IMR-90 (cell line): Measurements from ENCODE around the gene PLCB4. TPM values are rescaled to one million over a fixed set of nuclear protein-coding genes. Genes with fewer than 3 reads are reported as not detected.

ENCODE experiments used
- ATAC-seq: fragments of 200-7000 bp; cut with Tn5 transposase; 2 replicates; pipeline ENCODE4 v1.9.1; 2020; ENCODE audit warnings: low read depth, mild to moderate bottlenecking, moderate library complexity
- BruUV-seq: library from RNA; stranded (reverse); fragments of 400-500 nt; replicated peaks from 2 replicates; lab custom pipeline; 2021; lab: Mats Ljungman, UMichigan
- CTCF ChIA-PET: fragments of 300-600 bp; formaldehyde crosslinking; extraction: SDS; loops from one replicate; lab custom pipeline; 2021; ENCODE audit warnings: antibody characterized with exemption; lab: Yijun Ruan, JAX
- POLR2A ChIA-PET: fragments of 300-600 bp; sonication (Branson Sonifier 250); formaldehyde crosslinking; loops from one replicate; lab custom pipeline; 2022; ENCODE audit warnings: antibody characterized with exemption; ENCODE audit not compliant: unreplicated experiment; lab: Charles Lee
- DNase-seq: peaks from one replicate; pipeline ENCODE4 v3.0.0; 2013
- H2AFZ ChIP-seq: replicated peaks from 2 replicates; pipeline ENCODE3; 2013; ENCODE audit warnings: low read length, mild to moderate bottlenecking; ENCODE audit not compliant: poor library complexity
- H2AK5ac ChIP-seq: 2 replicates; pipeline ENCODE4 v1.6.1; 2013; ENCODE audit warnings: low read depth, low read length, inconsistent platforms
- H2AK9ac ChIP-seq: replicated peaks from 2 replicates; pipeline ENCODE3; 2013; ENCODE audit warnings: mild to moderate bottlenecking, low read depth, low read length, moderate library complexity; ENCODE audit not compliant: poor library complexity
- H2BK120ac ChIP-seq: 2 replicates; pipeline ENCODE4 v1.6.1; 2013; ENCODE audit warnings: low read depth, low read length, inconsistent platforms
- H2BK15ac ChIP-seq: 3 replicates; pipeline ENCODE4 v1.6.1; 2013; ENCODE audit warnings: low read depth, low read length, inconsistent platforms
- H2BK20ac ChIP-seq: 2 replicates; pipeline ENCODE4 v1.6.1; 2013; ENCODE audit warnings: low read depth, mild to moderate bottlenecking, inconsistent platforms, low read length, moderate library complexity
- H2BK5ac ChIP-seq: 2 replicates; pipeline ENCODE4 v1.6.1; 2013; ENCODE audit warnings: mild to moderate bottlenecking, low read depth, low read length, inconsistent platforms; ENCODE audit not compliant: poor library complexity, severe bottlenecking
- H3K14ac ChIP-seq: replicated peaks from 2 replicates; pipeline ENCODE4 v1.6.1; 2013; ENCODE audit warnings: low read depth, low read length, inconsistent platforms
- H3K18ac ChIP-seq: 2 replicates; pipeline ENCODE4 v1.6.1; 2013; ENCODE audit warnings: low read depth, low read length, control low read depth
- H3K23ac ChIP-seq: 2 replicates; pipeline ENCODE4 v1.6.1; 2013; ENCODE audit warnings: low read depth, low read length, inconsistent platforms
- H3K27ac ChIP-seq: 2 replicates; pipeline ENCODE4 v1.5.1; 2013; ENCODE audit warnings: mild to moderate bottlenecking, control low read depth, low read length; ENCODE audit not compliant: insufficient read depth
- H3K27me3 ChIP-seq: 2 replicates; pipeline ENCODE4 v1.6.1; 2013; ENCODE audit warnings: low read length; ENCODE audit not compliant: control insufficient read depth, insufficient read depth
- H3K36me3 ChIP-seq: 2 replicates; pipeline ENCODE4 v1.6.1; 2013; ENCODE audit warnings: low read length, mixed read lengths; ENCODE audit not compliant: control insufficient read depth, insufficient read depth
- H3K4ac ChIP-seq: 2 replicates; pipeline ENCODE4 v1.6.1; 2013; ENCODE audit warnings: low read depth, low read length, inconsistent platforms
- H3K4me1 ChIP-seq: 2 replicates; pipeline ENCODE4 v1.6.1; 2013; ENCODE audit warnings: low read length, mixed read lengths; ENCODE audit not compliant: control insufficient read depth, insufficient read depth
- H3K4me2 ChIP-seq: 2 replicates; pipeline ENCODE4 v1.6.1; 2013; ENCODE audit warnings: low read depth, mild to moderate bottlenecking, control low read depth, low read length, moderate library complexity
- H3K4me3 ChIP-seq: 2 replicates; pipeline ENCODE4 v1.5.1; 2013; ENCODE audit warnings: low read depth, mild to moderate bottlenecking, control low read depth, low read length, moderate library complexity; ENCODE audit not compliant: insufficient read depth
- H3K56ac ChIP-seq: 2 replicates; pipeline ENCODE4 v1.6.1; 2013; ENCODE audit warnings: low read length, inconsistent platforms; ENCODE audit not compliant: insufficient read depth; ENCODE audit errors: extremely low read depth
- H3K79me1 ChIP-seq, 2 experiments: 2 replicates each; pipeline ENCODE4 v1.6.1; 2013; ENCODE audit warnings: low read length in 2 of 2, inconsistent platforms in 1 of 2, low read depth in 1 of 2
- H3K9ac ChIP-seq: 2 replicates; pipeline ENCODE4 v1.6.1; 2013; ENCODE audit warnings: low read depth, low read length, control low read depth
- H3K9me1 ChIP-seq: 2 replicates; pipeline ENCODE4 v1.6.1; 2013; ENCODE audit warnings: low read length, inconsistent platforms; ENCODE audit not compliant: insufficient read depth
- H3K9me3 ChIP-seq: 2 replicates; pipeline ENCODE4 v1.6.1; 2013; ENCODE audit warnings: low read length; ENCODE audit not compliant: control insufficient read depth, insufficient read depth
- H4K20me1 ChIP-seq: 2 replicates; pipeline ENCODE4 v1.6.1; 2013; ENCODE audit warnings: low read length, inconsistent platforms; ENCODE audit not compliant: insufficient read depth
- H4K5ac ChIP-seq: 2 replicates; pipeline ENCODE4 v1.6.1; 2013; ENCODE audit warnings: mild to moderate bottlenecking, low read depth, low read length, control low read depth
- H4K8ac ChIP-seq, 2 experiments: 2 replicates each; pipeline ENCODE4 v1.6.1; 2013; ENCODE audit warnings: low read depth in 2 of 2, low read length in 2 of 2, control low read depth in 1 of 2, inconsistent platforms in 1 of 2
- H4K91ac ChIP-seq: 2 replicates; pipeline ENCODE4 v1.6.1; 2013; ENCODE audit warnings: low read depth, low read length, inconsistent platforms; ENCODE audit not compliant: insufficient read depth
- BHLHE40 ChIP-seq: fragments of 150-350 bp; IDR thresholded peaks from 2 replicates; pipeline ENCODE4 v1.6.1; 2016; ENCODE audit warnings: mild to moderate bottlenecking, low read depth, low read length
- CHD1 ChIP-seq: IDR thresholded peaks from 2 replicates; pipeline ENCODE4 v1.6.1; 2012; ENCODE audit warnings: low read depth, low read length, improper control_type of control experiment
- FOS ChIP-seq: fragments of 150-350 bp; IDR thresholded peaks from 2 replicates; pipeline ENCODE4 v1.6.1; 2016; ENCODE audit warnings: low read depth, low read length
- MAZ ChIP-seq: IDR thresholded peaks from 2 replicates; pipeline ENCODE4 v1.6.1; 2012; ENCODE audit warnings: low read depth, mild to moderate bottlenecking, low read length, improper control_type of control experiment, moderate library complexity, borderline replicate concordance
- NFE2L2 ChIP-seq: fragments of 150-350 bp; IDR thresholded peaks from 2 replicates; pipeline ENCODE4 v1.6.1; 2016; ENCODE audit warnings: low read depth, mild to moderate bottlenecking, low read length
- RAD21 ChIP-seq: IDR thresholded peaks from 2 replicates; pipeline ENCODE4 v1.6.1; 2012; ENCODE audit warnings: low read length, improper control_type of control experiment
- RFX5 ChIP-seq: IDR thresholded peaks from 2 replicates; pipeline ENCODE4 v1.8.0; 2012; ENCODE audit warnings: low read depth, mild to moderate bottlenecking, low read length, moderate library complexity
- WGBS, 2 experiments: methylation state at CpG; one replicate each; pipeline versions ENCODE4 v1.1.5 to v1.1.7; 2013; ENCODE audit warnings: missing lambda C conversion rate in 2 of 2; ENCODE audit not compliant: insufficient read length in 1 of 2; ENCODE audit errors: extremely low coverage in 2 of 2; 5-methylcytosine and 5-hydroxymethylcytosine counted together
- dilution Hi-C: fragments of 300-500 bp; cut with HindIII; formaldehyde crosslinking; loops from one replicate; pipeline ENCODE4 v1.14.3; 2018; ENCODE audit warnings: low sequenced_read_pairs; ENCODE audit not compliant: unreplicated experiment
- in situ Hi-C: fragments of 300-500 bp; cut with MboI; formaldehyde crosslinking; loops from 3 replicates; pipeline ENCODE4 v1.14.3; 2019; ENCODE audit warnings: low sequenced_read_pairs, inconsistent platforms, mixed read lengths
- intact Hi-C: fragments of 100-400 bp; cut with micrococcal nuclease; formaldehyde crosslinking; loops from 2 replicates; pipeline ENCODE4 v1.10.0; 2022
- polyA plus RNA-seq, 3 experiments: library from polyadenylated mRNA; depleted of rRNA; stranded (reverse); fragments of >200 nt; gene quantifications; 2 replicates each; pipeline ENCODE4 v1.2.3, GENCODE V29; 2012; ENCODE audit warnings: low replicate concordance in 1 of 3
- total RNA-seq: library from RNA; depleted of rRNA; stranded (reverse); fragments of >200 nt; gene quantifications from 2 replicates; pipeline ENCODE4 v1.2.3, GENCODE V29; 2012
- TF ChIP-seq, protein P1 (sequence below): fragments of 150-350 bp; IDR thresholded peaks from 2 replicates; pipeline ENCODE4 v1.6.1; 2017; ENCODE audit warnings: mild to moderate bottlenecking, antibody characterized with exemption, low read length, low read depth
- TF ChIP-seq, protein P2 (sequence below): conservative IDR thresholded peaks from 2 replicates; pipeline ENCODE4 v1.5.1; 2012; ENCODE audit warnings: mild to moderate bottlenecking, low read depth, low read length, improper control_type of control experiment

Gene PLCB4
- total and polyA plus RNA-seq, 2 of the 4 experiments (the other 2 are of a cell fraction) = 12.5 to 24.0 TPM

DNA sequence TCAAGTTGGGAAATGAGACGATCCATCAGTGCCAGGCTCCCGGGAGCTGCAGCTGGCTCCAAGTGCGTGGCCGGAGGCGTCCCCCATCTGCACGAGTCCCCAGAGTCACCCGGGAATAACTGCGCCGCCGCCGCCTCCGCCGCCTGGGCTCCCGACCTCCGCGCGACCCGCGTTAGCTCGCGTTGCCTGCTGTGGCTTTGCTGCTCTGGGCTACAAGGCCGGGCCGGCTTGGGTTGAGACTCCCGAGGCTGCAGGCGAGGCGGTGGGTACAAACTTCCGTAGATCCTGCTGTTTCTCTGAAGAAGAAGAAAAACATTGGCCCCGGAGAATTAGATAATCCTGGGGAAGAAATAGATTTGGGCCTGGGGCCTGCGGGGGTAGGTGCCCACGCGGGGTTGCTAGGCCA lies 438.1 kb downstream of the PLCB4 start:
- no peak overlapping the region for H2BK15ac ChIP-seq
- CTCF ChIA-PET = no interaction called here
- H3K56ac ChIP-seq = no peak overlapping the region
- POLR2A ChIA-PET = no interaction called here
- H3K36me3 ChIP-seq = no peaks in the 10 kb centered on the region
- peak; percentile 14; the same call in 1 of the 2 replicates for ATAC-seq
- H4K8ac ChIP-seq = no peak overlapping the region
- H3K4ac ChIP-seq = no peak overlapping the region
- H3K18ac ChIP-seq = no peak overlapping the region
- no peaks in the 10 kb centered on the region for H3K9me1 ChIP-seq
- no peaks in the 10 kb centered on the region for H3K4me1 ChIP-seq
- in situ Hi-C loops = no loop called here
- no peak for DNase-seq
- no TSS peak for BruUV-seq
- H2AK9ac ChIP-seq = no peak overlapping the region
- no peak overlapping the region for H3K14ac ChIP-seq
- H3K4me2 ChIP-seq = no peak overlapping the region; the same call in 1 of the 2 replicates
- H4K20me1 ChIP-seq = no peaks in the 10 kb centered on the region; the same call in 1 of the 2 replicates
- H3K4me3 ChIP-seq = no peak overlapping the region
- 19% methylated on average over 31 of the region's 31 CpGs; no CpG with 5 or more reads in 1 of the 2 experiments for WGBS, 2 experiments
- no peak overlapping the region for H2BK120ac ChIP-seq
- H4K91ac ChIP-seq = no peak overlapping the region
- H3K27ac ChIP-seq = no peak overlapping the region
- H3K9ac ChIP-seq = no peak overlapping the region
- peak overlapping the region; percentile 23 for H2AFZ ChIP-seq
- peaks cover 5% of the 10 kb centered on the region; the same call in 1 of the 2 replicates for H3K9me3 ChIP-seq
- no peak overlapping the region for H2AK5ac ChIP-seq
- intact Hi-C loops = no loop called here
- no peak overlapping the region for H4K5ac ChIP-seq
- TF ChIP-seq RFX5 (no peak), BHLHE40 (no peak), NFE2L2 (no peak), CHD1 (no peak), RAD21 (no peak), FOS (no peak), MAZ (no peak)
- TF ChIP-seq, protein P1, sequence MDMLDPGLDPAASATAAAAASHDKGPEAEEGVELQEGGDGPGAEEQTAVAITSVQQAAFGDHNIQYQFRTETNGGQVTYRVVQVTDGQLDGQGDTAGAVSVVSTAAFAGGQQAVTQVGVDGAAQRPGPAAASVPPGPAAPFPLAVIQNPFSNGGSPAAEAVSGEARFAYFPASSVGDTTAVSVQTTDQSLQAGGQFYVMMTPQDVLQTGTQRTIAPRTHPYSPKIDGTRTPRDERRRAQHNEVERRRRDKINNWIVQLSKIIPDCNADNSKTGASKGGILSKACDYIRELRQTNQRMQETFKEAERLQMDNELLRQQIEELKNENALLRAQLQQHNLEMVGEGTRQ = no peak
- TF ChIP-seq, protein P2, sequence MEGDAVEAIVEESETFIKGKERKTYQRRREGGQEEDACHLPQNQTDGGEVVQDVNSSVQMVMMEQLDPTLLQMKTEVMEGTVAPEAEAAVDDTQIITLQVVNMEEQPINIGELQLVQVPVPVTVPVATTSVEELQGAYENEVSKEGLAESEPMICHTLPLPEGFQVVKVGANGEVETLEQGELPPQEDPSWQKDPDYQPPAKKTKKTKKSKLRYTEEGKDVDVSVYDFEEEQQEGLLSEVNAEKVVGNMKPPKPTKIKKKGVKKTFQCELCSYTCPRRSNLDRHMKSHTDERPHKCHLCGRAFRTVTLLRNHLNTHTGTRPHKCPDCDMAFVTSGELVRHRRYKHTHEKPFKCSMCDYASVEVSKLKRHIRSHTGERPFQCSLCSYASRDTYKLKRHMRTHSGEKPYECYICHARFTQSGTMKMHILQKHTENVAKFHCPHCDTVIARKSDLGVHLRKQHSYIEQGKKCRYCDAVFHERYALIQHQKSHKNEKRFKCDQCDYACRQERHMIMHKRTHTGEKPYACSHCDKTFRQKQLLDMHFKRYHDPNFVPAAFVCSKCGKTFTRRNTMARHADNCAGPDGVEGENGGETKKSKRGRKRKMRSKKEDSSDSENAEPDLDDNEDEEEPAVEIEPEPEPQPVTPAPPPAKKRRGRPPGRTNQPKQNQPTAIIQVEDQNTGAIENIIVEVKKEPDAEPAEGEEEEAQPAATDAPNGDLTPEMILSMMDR = no peak
- no peak overlapping the region for H2BK20ac ChIP-seq
- dilution Hi-C loops = no loop called here
- no peaks in the 10 kb centered on the region for H3K79me1 ChIP-seq
- H2BK5ac ChIP-seq = no peak overlapping the region
- no peak overlapping the region for H3K23ac ChIP-seq
- peaks cover 59% of the 10 kb centered on the region for H3K27me3 ChIP-seq
